Measurements from ENCODE around the gene FAXDC2.

FAXDC2 gene

GRCh38 chr5:154850255-154851062 lies at the start of gene FAXDC2:
Gene FAXDC2, minus strand, starts transcription at chr5:154850603. Its CDS starts 12,425 bp downstream, at chr5:154838178.
- DNase-seq, result no peak

- DNase-seq, result no peak
Measured at GRCh38 chr5:154900066-154900465, 49.7 kb upstream of the FAXDC2 start.

- no peak for DNase-seq
Measured at GRCh38 chr5:154899151-154899816, 48.9 kb upstream of the FAXDC2 start.

GRCh38 chr5:154898210-154898609 lies 47.8 kb upstream of the FAXDC2 start:
- no peak for DNase-seq

GRCh38 chr5:154896562-154897165 lies 46.3 kb upstream of the FAXDC2 start:
- DNase-seq, result no peak

- no peak for DNase-seq
Measured at GRCh38 chr5:154895606-154896561, 45.5 kb upstream of the FAXDC2 start.

GRCh38 chr5:154893381-154893780 lies 43.0 kb upstream of the FAXDC2 start:
- no peak for DNase-seq

GRCh38 chr5:154892369-154892771 lies 42.0 kb upstream of the FAXDC2 start:
- DNase-seq, result no peak

GRCh38 chr5:154885439-154885838 lies 35.0 kb upstream of the FAXDC2 start:
- DNase-seq, result no peak

- DNase-seq, result no peak
Measured at GRCh38 chr5:154884424-154884823, 34.0 kb upstream of the FAXDC2 start.

GRCh38 chr5:154881986-154882385 lies 31.6 kb upstream of the FAXDC2 start:
- DNase-seq, result no peak

- no peak for DNase-seq
Measured at GRCh38 chr5:154878642-154879335, 28.4 kb upstream of the FAXDC2 start.

GRCh38 chr5:154873791-154874331 lies 23.5 kb upstream of the FAXDC2 start:
- no peak for DNase-seq

- DNase-seq, result no peak
Measured at GRCh38 chr5:154871734-154872133, 21.3 kb upstream of the FAXDC2 start.

GRCh38 chr5:154868702-154869101 lies 18.3 kb upstream of the FAXDC2 start:
- no peak for DNase-seq

- DNase-seq, result no peak
Measured at GRCh38 chr5:154866841-154867240, 16.4 kb upstream of the FAXDC2 start.

- no peak for DNase-seq
Measured at GRCh38 chr5:154865466-154866184, 15.2 kb upstream of the FAXDC2 start.

GRCh38 chr5:154863291-154864080 lies 13.1 kb upstream of the FAXDC2 start:
- no peak for DNase-seq

GRCh38 chr5:154862766-154863165 lies 12.4 kb upstream of the FAXDC2 start:
- DNase-seq, result no peak

GRCh38 chr5:154861946-154862345 lies 11.5 kb upstream of the FAXDC2 start:
- no peak for DNase-seq

Data from activated CD4-positive, alpha-beta T cell treated with anti-CD3 and anti-CD28 coated beads, Interleukin-2, amount 50 U/mL, for 16 hours (primary cell).